Smooth muscle cell (in vitro differentiated cells): ENCODE measurements around the gene TECTA. TPM values are rescaled to one million over a fixed set of nuclear protein-coding genes. Genes with fewer than 3 reads are reported as not detected.

Experiments used
- DNase-seq: peaks from one replicate; lab custom pipeline; 2025; ENCODE audit not compliant: unreplicated experiment; lab: John Stamatoyannopoulos, UW
- H2AFZ ChIP-seq: fragments of 200-600 bp; sonication (generic); 2 replicates; pipeline ENCODE4 v1.6.0; 2016; ENCODE audit warnings: antibody characterized with exemption, low read depth, mild to moderate bottlenecking
- H3F3A ChIP-seq: fragments of 200-600 bp; sonication (generic); 2 replicates; pipeline ENCODE4 v1.6.0; 2017; ENCODE audit warnings: antibody characterized with exemption, low read depth
- H3K27ac ChIP-seq: fragments of 200-600 bp; sonication (generic); 2 replicates; pipeline ENCODE4 v1.5.1; 2016; ENCODE audit warnings: low read depth, mild to moderate bottlenecking
- H3K27me3 ChIP-seq: fragments of 200-600 bp; sonication (generic); 2 replicates; pipeline ENCODE4 v1.6.1; 2016; ENCODE audit warnings: low read depth, mild to moderate bottlenecking
- H3K36me3 ChIP-seq: fragments of 200-600 bp; sonication (generic); 2 replicates; pipeline ENCODE4 v1.5.1; 2016; ENCODE audit warnings: low read depth
- H3K4me1 ChIP-seq: fragments of 200-600 bp; sonication (generic); 2 replicates; pipeline ENCODE4 v1.5.1; 2016; ENCODE audit warnings: low read depth
- H3K4me2 ChIP-seq: fragments of 200-600 bp; sonication (generic); 2 replicates; pipeline ENCODE4 v1.6.0; 2016; ENCODE audit warnings: mild to moderate bottlenecking
- H3K4me3 ChIP-seq: fragments of 200-600 bp; sonication (generic); 2 replicates; pipeline ENCODE4 v1.5.1; 2016; ENCODE audit warnings: mild to moderate bottlenecking
- H3K79me2 ChIP-seq: fragments of 200-600 bp; sonication (generic); 2 replicates; pipeline ENCODE4 v1.6.0; 2016; ENCODE audit warnings: low read depth, mild to moderate bottlenecking
- H3K9ac ChIP-seq: fragments of 200-600 bp; sonication (generic); 2 replicates; pipeline ENCODE4 v1.6.0; 2016; ENCODE audit warnings: low read depth
- H3K9me3 ChIP-seq: fragments of 200-600 bp; sonication (generic); replicated peaks from 2 replicates; pipeline ENCODE4 v1.5.1; 2016; ENCODE audit warnings: low read depth
- H4K20me1 ChIP-seq: fragments of 200-600 bp; sonication (generic); 2 replicates; pipeline ENCODE4 v1.6.0; 2016; ENCODE audit warnings: low read depth
- CTCF ChIP-seq: fragments of 200-600 bp; sonication (generic); IDR thresholded peaks from 2 replicates; pipeline ENCODE4 v1.5.1; 2017; ENCODE audit warnings: borderline replicate concordance, mild to moderate bottlenecking, antibody characterized with exemption; ENCODE audit not compliant: insufficient read depth, poor library complexity, severe bottlenecking
- WGBS: methylation state at CpG from one replicate; pipeline ENCODE4 v1.1.7; 2016; ENCODE audit warnings: low lambda C conversion rate; 5-methylcytosine and 5-hydroxymethylcytosine counted together
- polyA plus RNA-seq: library from polyadenylated mRNA; unstranded; fragments of >200 nt; fragmentation: Nextera tagmentation; extraction: Ambion mirVana; gene quantifications from 2 replicates; pipeline ENCODE4 v1.2.1, GENCODE V29; 2016
- total RNA-seq: library from RNA; depleted of rRNA; stranded (reverse); fragments of >200 nt; gene quantifications from 2 replicates; pipeline ENCODE4 v1.2.3, GENCODE V29; 2014

Gene TECTA
- total and polyA plus RNA-seq, 2 experiments from 2014 or later: 0.59 to 1.5 TPM

GRCh38 chr11:121067962-121068647 lies 32.9 kb upstream of the TECTA start:
- no peak overlapping the region for H3K27ac ChIP-seq
- no peak overlapping the region for H3K4me3 ChIP-seq
- no peaks in the 10 kb centered on the region for H3K27me3 ChIP-seq
- no peak overlapping the region for H2AFZ ChIP-seq
- H3K4me1 ChIP-seq: no peaks in the 10 kb centered on the region
- H4K20me1 ChIP-seq: peaks cover 5% of the 10 kb centered on the region
- WGBS: 58% methylated on average over 6 of the region's 6 CpGs
- DNase-seq: no peak
- H3K79me2 ChIP-seq: no peaks in the 10 kb centered on the region
- no peak overlapping the region for H3K4me2 ChIP-seq
- H3K9ac ChIP-seq: no peak overlapping the region
- no peaks in the 10 kb centered on the region for H3K9me3 ChIP-seq
- H3F3A ChIP-seq: no peaks in the 10 kb centered on the region
- TF ChIP-seq CTCF: no peak
- H3K36me3 ChIP-seq: no peaks in the 10 kb centered on the region

GRCh38 chr11:121068787-121069186 lies 32.3 kb upstream of the TECTA start:
- TF ChIP-seq CTCF: no peak
- Histone ChIP-seq H2AFZ (no peak overlapping the region), H3K27me3 (no peaks in the 10 kb centered on the region), H3F3A (no peaks in the 10 kb centered on the region), H3K4me1 (no peaks in the 10 kb centered on the region), H3K9ac (no peak overlapping the region), H3K36me3 (no peaks in the 10 kb centered on the region), H3K27ac (no peak overlapping the region), H3K4me3 (no peak overlapping the region), H3K4me2 (no peak overlapping the region), H3K79me2 (no peaks in the 10 kb centered on the region), H3K9me3 (no peaks in the 10 kb centered on the region), H4K20me1 (peaks cover 5% of the 10 kb centered on the region)
- WGBS: 95% methylated on average over 6 of the region's 6 CpGs
- no peak for DNase-seq

- H3K9me3 ChIP-seq: no peaks in the 10 kb centered on the region
- H3K79me2 ChIP-seq: no peaks in the 10 kb centered on the region
- no peaks in the 10 kb centered on the region for H3K4me1 ChIP-seq
- H3K4me3 ChIP-seq: no peak overlapping the region
- H3K36me3 ChIP-seq: no peaks in the 10 kb centered on the region
- no peak overlapping the region for H3K27ac ChIP-seq
- TF ChIP-seq CTCF: no peak
- DNase-seq: no peak
- no peaks in the 10 kb centered on the region for H3F3A ChIP-seq
- H2AFZ ChIP-seq: no peak overlapping the region
- no peak overlapping the region for H3K4me2 ChIP-seq
- H4K20me1 ChIP-seq: peaks cover 5% of the 10 kb centered on the region
- H3K27me3 ChIP-seq: no peaks in the 10 kb centered on the region
- WGBS: 82% methylated on average over 2 of the region's 2 CpGs
- no peak overlapping the region for H3K9ac ChIP-seq
Observed at GRCh38 chr11:121070951-121071845, 29.8 kb upstream of the TECTA start.
